ENCODE measurements around the gene SRM.

SRM gene

DNA sequence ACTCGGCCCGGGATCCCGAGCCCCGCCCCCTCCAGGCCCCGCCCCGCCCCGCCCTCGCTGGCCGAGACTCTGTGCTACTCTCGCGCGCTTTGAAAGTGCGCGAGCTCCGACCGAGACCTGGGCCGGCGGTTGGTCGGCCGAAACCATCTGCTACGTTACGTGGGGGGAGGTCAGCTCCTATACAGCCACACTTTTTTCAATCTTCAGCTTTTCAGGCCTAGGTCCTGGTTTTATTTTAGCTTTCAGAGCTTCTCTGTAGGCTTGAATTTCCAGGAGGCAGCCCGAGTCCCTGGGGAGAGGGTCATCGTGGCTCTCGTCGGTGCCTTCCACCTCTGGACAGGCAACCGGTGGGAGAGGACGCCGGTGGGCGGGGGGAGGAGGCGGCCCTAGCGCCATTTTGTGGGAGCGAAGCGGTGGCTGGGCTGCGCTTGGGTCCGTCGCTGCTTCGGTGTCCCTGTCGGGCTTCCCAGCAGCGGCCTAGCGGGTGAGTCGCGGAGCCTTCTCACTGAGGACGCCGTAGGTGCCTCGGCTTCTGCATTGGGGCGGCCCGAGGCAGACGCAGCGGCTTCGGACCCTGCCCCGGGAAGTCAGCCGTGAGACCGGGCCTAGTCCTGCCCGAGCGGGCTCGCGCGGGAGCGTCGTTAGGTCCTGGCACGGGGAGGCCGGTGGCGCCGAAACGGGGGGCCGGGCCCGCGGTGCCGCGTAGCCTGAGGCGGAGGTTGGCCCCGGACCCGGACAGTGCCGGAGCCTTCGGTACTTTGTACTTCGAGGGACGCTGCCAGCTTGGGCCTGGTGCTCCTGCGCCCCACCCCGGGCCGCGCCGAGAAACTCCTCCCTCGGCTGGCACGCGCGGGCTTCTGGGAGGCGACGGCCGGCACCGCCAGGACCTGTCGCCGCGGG, 47.3 kb downstream of the SRM start, which contains the start of gene TARDBP:
TSS of gene TARDBP (plus strand) at position 395 of the 900 bp plus-strand sequence. CDS start 1,074 bp downstream, outside the sequence.
- Histone ChIP-seq H3K27me3 (ENCODE audit: insufficient read depth, low read length, poor library complexity) (no peaks in the 10 kb centered on the region), H3K36me3 (ENCODE audit: insufficient read depth, low read length) (peaks cover 45% of the 10 kb centered on the region), H4K20me1 (ENCODE audit: insufficient read depth, low read length) (peaks cover 43% of the 10 kb centered on the region), H3K79me2 (ENCODE audit: insufficient read depth, low read length) (peaks cover 45% of the 10 kb centered on the region), H3K9me3 (ENCODE audit: insufficient read depth, low read length, severe bottlenecking) (no peaks in the 10 kb centered on the region), H3K4me2 (ENCODE audit: insufficient read depth, low read length) (peak within 1 kb of the TSS; percentile 88), H3K9ac (ENCODE audit: low read depth, low read length) (peak within 1 kb of the TSS; percentile 91), H2AFZ (ENCODE audit: low read depth, low read length) (peak within 1 kb of the TSS; percentile 93), H3K27ac (ENCODE audit: low read length) (peak within 1 kb of the TSS; percentile 99), H3K4me1 (ENCODE audit: insufficient read depth, low read length) (peaks cover 43% of the 10 kb centered on the region), H3K4me3 (ENCODE audit: low read depth in 1 of 2, low read length in 2 of 2) (peak within 1 kb of the TSS; percentile 80)
- ATAC-seq (ENCODE audit: insufficient read depth, low read depth) (peak; percentile 86), DNase-seq (peak; percentile 91)
- no peak for TF ChIP-seq EZH2 (IDR thresholded peaks at IDR 0.05; ENCODE audit: borderline replicate concordance, low read depth, low read length, severe bottlenecking)
- TF ChIP-seq, protein P1, sequence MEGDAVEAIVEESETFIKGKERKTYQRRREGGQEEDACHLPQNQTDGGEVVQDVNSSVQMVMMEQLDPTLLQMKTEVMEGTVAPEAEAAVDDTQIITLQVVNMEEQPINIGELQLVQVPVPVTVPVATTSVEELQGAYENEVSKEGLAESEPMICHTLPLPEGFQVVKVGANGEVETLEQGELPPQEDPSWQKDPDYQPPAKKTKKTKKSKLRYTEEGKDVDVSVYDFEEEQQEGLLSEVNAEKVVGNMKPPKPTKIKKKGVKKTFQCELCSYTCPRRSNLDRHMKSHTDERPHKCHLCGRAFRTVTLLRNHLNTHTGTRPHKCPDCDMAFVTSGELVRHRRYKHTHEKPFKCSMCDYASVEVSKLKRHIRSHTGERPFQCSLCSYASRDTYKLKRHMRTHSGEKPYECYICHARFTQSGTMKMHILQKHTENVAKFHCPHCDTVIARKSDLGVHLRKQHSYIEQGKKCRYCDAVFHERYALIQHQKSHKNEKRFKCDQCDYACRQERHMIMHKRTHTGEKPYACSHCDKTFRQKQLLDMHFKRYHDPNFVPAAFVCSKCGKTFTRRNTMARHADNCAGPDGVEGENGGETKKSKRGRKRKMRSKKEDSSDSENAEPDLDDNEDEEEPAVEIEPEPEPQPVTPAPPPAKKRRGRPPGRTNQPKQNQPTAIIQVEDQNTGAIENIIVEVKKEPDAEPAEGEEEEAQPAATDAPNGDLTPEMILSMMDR (IDR thresholded peaks at IDR 0.05; ENCODE audit: borderline replicate concordance, extremely low read depth, low read length, poor library complexity, severe bottlenecking), result no peak
